Measurements from ENCODE around the gene MBD6. TPM values are rescaled to one million over a fixed set of nuclear protein-coding genes. Genes with fewer than 3 reads are reported as not detected.
A peak's percentile ranks its signal among the peaks of the same experiment; 100 is the strongest.

MBD6 gene
- total RNA-seq, 1 donor from 2014 or later, result 108 TPM

DNA sequence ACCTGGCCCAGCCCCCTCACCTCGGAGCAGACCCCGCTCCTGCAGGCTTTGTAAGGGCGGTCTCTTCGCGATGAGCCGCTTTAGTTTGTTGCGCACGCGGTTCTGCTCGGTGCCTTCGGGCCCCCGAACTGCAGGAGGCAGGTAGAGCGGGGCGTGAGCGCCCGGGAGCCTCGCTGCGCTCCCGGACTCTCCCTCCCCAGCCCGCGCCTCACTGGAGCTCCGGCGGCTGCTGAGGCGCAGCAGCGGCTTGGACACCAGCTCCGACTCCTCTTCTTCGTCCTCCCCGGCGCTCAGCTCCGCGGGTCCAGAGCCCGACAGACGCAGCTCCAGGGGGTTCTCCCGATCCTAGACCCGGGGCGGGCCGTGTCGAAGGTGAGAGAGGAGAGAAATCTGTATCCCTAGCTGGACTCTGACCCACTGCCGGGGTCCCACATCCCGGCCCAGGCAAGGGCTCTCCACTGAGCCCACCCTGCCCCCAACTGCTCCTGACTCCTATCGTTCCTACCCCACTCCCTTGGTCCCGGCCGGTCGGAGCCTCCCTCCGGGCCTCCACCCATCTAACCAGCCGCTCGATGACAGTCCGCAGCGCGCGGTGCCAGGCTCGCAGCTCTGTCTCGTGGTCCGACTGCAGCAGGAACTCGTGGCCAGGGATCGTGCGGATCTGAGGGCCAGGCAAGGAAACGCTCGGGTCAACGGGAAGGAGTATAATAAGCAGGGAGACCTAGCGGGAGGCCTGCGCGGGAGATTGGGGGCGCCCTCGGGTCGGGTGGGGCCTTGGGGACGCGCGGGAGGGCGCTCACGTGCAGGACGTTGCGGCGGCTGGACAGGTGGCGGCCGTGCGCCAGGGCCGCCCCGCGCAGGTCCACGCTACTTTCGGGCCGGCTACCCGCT is 47.1 kb upstream of the MBD6 start:
- H3K4me3 Mint-ChIP-seq (ENCODE audit: unreplicated experiment), result no peak overlapping the region
- H3K27me3 Mint-ChIP-seq (ENCODE audit: unreplicated experiment), result peaks cover 13% of the 10 kb centered on the region
- H3K9me3 Mint-ChIP-seq (ENCODE audit: unreplicated experiment), result peaks cover 3% of the 10 kb centered on the region
- TF ChIP-seq, protein P1, sequence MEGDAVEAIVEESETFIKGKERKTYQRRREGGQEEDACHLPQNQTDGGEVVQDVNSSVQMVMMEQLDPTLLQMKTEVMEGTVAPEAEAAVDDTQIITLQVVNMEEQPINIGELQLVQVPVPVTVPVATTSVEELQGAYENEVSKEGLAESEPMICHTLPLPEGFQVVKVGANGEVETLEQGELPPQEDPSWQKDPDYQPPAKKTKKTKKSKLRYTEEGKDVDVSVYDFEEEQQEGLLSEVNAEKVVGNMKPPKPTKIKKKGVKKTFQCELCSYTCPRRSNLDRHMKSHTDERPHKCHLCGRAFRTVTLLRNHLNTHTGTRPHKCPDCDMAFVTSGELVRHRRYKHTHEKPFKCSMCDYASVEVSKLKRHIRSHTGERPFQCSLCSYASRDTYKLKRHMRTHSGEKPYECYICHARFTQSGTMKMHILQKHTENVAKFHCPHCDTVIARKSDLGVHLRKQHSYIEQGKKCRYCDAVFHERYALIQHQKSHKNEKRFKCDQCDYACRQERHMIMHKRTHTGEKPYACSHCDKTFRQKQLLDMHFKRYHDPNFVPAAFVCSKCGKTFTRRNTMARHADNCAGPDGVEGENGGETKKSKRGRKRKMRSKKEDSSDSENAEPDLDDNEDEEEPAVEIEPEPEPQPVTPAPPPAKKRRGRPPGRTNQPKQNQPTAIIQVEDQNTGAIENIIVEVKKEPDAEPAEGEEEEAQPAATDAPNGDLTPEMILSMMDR (IDR thresholded peaks at IDR 0.05; ENCODE audit: partially characterized antibody, unreplicated experiment), result no peak
- no peak overlapping the region for H3K27ac Mint-ChIP-seq (ENCODE audit: unreplicated experiment)
- H3K4me1 Mint-ChIP-seq (ENCODE audit: low read depth, unreplicated experiment), result peaks cover 3% of the 10 kb centered on the region
- DNase-seq, result peak; percentile 35
- H3K36me3 Mint-ChIP-seq (ENCODE audit: unreplicated experiment), result peaks cover 31% of the 10 kb centered on the region

DNA sequence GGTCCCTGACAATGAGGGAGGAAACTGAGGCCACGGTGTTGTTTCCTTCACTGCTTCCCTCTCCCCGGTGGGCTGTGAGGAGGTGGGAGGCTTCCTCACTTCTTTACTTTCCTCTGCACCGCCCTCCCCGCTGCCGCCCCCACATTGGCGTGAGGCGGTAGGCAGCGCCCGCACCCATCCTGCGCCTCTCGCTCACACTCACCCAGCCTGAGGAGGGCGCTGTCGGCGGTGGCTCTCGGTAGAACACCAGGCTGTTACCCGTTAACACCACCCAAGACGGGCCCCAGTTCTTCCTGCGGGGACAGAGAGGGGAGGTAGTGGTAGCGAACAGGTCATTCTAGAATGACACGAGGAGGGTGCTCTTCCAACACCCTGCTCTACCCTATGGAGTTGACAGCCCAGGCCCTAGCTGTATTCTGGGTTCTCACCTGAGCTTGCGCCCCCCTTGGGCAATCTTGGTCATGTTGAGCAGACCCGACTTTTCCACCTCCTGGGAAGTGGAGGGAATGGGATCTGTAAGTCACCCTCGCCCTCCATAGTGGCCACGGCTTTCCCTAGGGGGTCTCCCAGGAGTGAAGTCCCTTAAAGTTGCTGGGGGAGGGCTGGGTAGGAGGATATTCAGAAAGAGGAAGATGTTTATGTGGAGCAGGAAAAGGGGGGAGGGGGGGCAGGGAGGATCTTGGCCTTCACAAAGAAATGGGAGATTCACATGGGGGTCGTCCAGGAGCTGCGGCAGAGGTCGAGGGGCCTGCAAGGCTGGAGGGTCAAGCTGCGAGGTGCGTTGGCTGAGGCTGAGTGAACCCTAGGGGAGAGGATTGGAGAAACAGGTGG is 46.2 kb upstream of the MBD6 start:
- H3K4me3 Mint-ChIP-seq (ENCODE audit: unreplicated experiment), result no peak overlapping the region
- TF ChIP-seq, protein P1 (IDR thresholded peaks at IDR 0.05; ENCODE audit: partially characterized antibody, unreplicated experiment), result peak; percentile 13
- peaks cover 13% of the 10 kb centered on the region for H3K27me3 Mint-ChIP-seq (ENCODE audit: unreplicated experiment)
- DNase-seq, result no peak
- no peak overlapping the region for H3K27ac Mint-ChIP-seq (ENCODE audit: unreplicated experiment)
- peaks cover 3% of the 10 kb centered on the region for H3K4me1 Mint-ChIP-seq (ENCODE audit: low read depth, unreplicated experiment)
- peaks cover 5% of the 10 kb centered on the region for H3K9me3 Mint-ChIP-seq (ENCODE audit: unreplicated experiment)
- H3K36me3 Mint-ChIP-seq (ENCODE audit: unreplicated experiment), result peaks cover 31% of the 10 kb centered on the region

DNA sequence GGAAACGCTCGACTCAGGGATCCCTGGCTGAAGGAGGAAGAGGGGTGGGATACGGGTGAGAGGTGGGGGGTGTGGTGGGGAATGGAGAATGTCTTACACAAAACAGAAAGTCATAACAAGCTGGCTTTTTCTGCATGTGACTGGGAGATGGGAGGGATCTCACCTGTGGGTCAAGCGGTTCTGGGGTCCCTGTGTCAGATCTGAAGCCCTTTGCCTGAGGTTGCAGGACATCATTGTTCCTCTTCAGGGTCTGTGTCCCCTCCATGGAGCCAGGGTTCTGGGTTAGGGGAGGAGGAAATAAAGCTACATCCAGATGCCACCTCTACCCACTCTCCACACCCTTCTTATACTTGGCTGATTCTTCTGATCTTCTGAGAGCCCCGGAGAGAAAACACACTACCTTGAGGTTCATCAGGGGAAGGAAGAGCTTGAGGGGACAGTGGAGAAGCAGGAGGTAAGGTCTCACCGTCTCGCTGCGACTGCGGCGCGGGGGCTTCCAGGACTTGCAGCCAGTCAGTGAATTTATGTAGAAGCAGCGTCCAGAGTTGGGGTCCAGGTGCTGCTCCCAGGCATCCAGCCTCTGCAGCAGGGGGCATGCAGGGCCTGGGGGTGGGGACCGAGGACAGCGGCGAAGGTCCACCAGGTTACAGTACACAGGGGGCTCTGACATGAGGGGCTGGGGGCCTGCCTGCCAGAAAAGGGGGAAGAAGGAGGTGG is 45.5 kb upstream of the MBD6 start:
- Mint-ChIP-seq H3K27ac (ENCODE audit: unreplicated experiment) (no peak overlapping the region), H3K4me3 (ENCODE audit: unreplicated experiment) (no peak overlapping the region), H3K9me3 (ENCODE audit: unreplicated experiment) (peaks cover 5% of the 10 kb centered on the region), H3K27me3 (ENCODE audit: unreplicated experiment) (peaks cover 13% of the 10 kb centered on the region), H3K36me3 (ENCODE audit: unreplicated experiment) (peaks cover 31% of the 10 kb centered on the region), H3K4me1 (ENCODE audit: low read depth, unreplicated experiment) (peaks cover 3% of the 10 kb centered on the region)
- no peak for DNase-seq
- TF ChIP-seq, protein P1 (IDR thresholded peaks at IDR 0.05; ENCODE audit: partially characterized antibody, unreplicated experiment), result no peak

- TF ChIP-seq, protein P1 (IDR thresholded peaks at IDR 0.05; ENCODE audit: partially characterized antibody, unreplicated experiment), result no peak
- peaks cover 13% of the 10 kb centered on the region for H3K27me3 Mint-ChIP-seq (ENCODE audit: unreplicated experiment)
- DNase-seq, result no peak
- H3K4me3 Mint-ChIP-seq (ENCODE audit: unreplicated experiment), result no peak overlapping the region
- H3K9me3 Mint-ChIP-seq (ENCODE audit: unreplicated experiment), result peaks cover 5% of the 10 kb centered on the region
- peaks cover 26% of the 10 kb centered on the region for H3K36me3 Mint-ChIP-seq (ENCODE audit: unreplicated experiment)
- no peak overlapping the region for H3K27ac Mint-ChIP-seq (ENCODE audit: unreplicated experiment)
- H3K4me1 Mint-ChIP-seq (ENCODE audit: low read depth, unreplicated experiment), result peaks cover 3% of the 10 kb centered on the region
These were observed 44.6 kb upstream of the MBD6 start for GRCh38 chr12:57477710-57478681.

Data from glutamatergic neuron (in vitro differentiated cells).